Measurements from ENCODE around the gene LRRTM4. TPM values are rescaled to one million over a fixed set of nuclear protein-coding genes. Genes with fewer than 3 reads are reported as not detected.

Gene LRRTM4
- total and polyA plus RNA-seq, 2 donors (not counting 1 experiment from before 2014, with no cell fraction given): not detected

DNA sequence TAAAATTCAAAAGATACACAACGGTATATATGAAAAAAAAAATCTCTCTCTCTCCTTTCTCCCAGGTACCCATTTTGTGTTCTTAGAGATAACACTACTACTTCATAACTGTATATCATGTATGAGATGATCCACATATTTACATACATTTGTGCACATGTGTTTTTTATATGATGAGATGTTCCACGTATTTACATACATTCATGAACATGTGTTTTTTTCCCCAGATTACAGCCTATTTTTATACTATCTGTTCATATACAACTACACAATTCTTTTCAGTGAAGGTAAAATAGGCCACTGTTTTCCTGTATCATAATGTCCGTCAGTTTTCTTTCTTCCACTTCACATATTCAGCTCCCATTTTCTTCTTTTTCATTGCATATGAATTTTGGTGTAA is 808.9 kb downstream of the LRRTM4 start:
- Histone ChIP-seq H3K79me2 (ENCODE audit: control insufficient read depth, insufficient read depth, low read length) (no peaks in the 10 kb centered on the region), H3K4me1 (ENCODE audit: control insufficient read depth in 2 of 2, insufficient read depth in 2 of 2, low read length in 2 of 2) (no peaks in the 10 kb centered on the region), H3K4me3 (ENCODE audit: control extremely low read depth in 1 of 5, extremely low read depth in 1 of 5, insufficient read depth in 1 of 5, low read depth in 2 of 5, low read length in 4 of 5) (no peak overlapping the region), H4K20me1 (ENCODE audit: control insufficient read depth, insufficient read depth, low read length, poor library complexity, severe bottlenecking) (no peaks in the 10 kb centered on the region), H3K4me2 (replicated peaks; ENCODE audit: low read depth, low read length, poor library complexity, severe bottlenecking) (no peak overlapping the region), H3K9me3 (ENCODE audit: control extremely low read depth in 1 of 3, control insufficient read depth in 2 of 3, insufficient read depth in 1 of 3, low read length in 2 of 3) (no peaks in the 10 kb centered on the region), H3K9ac (ENCODE audit: low read length) (no peak overlapping the region), H2AFZ (ENCODE audit: insufficient read depth, low read depth, low read length, poor library complexity, severe bottlenecking) (no peak overlapping the region), H3K27me3 (replicated peaks in 1 of 4; ENCODE audit: control extremely low read depth in 1 of 4, control insufficient read depth in 3 of 4, insufficient read depth in 4 of 4, low read length in 3 of 4) (no peaks in the 10 kb centered on the region), H3K27ac (ENCODE audit: low read length in 2 of 2) (no peak overlapping the region), H3K36me3 (replicated peaks in 1 of 2; ENCODE audit: control extremely low read depth in 1 of 2, control insufficient read depth in 1 of 2, extremely low read depth in 1 of 2, insufficient read depth in 2 of 2, low read length in 1 of 2) (no peaks in the 10 kb centered on the region)
- ChIA-PET POLR2A (no interaction called here), CTCF (no interaction called here)
- intact Hi-C loops (cut with micrococcal nuclease): no loop called here
- no peak for ATAC-seq (ENCODE audit: low read depth)
- Mint-ChIP-seq H3K27me3 (no peaks in the 10 kb centered on the region), H3K4me1 (no peaks in the 10 kb centered on the region), H3K27ac (no peak overlapping the region), H3K4me3 (no peak overlapping the region), H3K9me3 (ENCODE audit: insufficient read depth) (peaks cover 4% of the 10 kb centered on the region)
- WGBS (ENCODE audit: insufficient coverage): no CpG with 5 or more reads among the region's 3 CpGs
- TF ChIP-seq, protein P1, sequence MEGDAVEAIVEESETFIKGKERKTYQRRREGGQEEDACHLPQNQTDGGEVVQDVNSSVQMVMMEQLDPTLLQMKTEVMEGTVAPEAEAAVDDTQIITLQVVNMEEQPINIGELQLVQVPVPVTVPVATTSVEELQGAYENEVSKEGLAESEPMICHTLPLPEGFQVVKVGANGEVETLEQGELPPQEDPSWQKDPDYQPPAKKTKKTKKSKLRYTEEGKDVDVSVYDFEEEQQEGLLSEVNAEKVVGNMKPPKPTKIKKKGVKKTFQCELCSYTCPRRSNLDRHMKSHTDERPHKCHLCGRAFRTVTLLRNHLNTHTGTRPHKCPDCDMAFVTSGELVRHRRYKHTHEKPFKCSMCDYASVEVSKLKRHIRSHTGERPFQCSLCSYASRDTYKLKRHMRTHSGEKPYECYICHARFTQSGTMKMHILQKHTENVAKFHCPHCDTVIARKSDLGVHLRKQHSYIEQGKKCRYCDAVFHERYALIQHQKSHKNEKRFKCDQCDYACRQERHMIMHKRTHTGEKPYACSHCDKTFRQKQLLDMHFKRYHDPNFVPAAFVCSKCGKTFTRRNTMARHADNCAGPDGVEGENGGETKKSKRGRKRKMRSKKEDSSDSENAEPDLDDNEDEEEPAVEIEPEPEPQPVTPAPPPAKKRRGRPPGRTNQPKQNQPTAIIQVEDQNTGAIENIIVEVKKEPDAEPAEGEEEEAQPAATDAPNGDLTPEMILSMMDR (IDR thresholded peaks at IDR 0.05): no peak
- no peak for TF ChIP-seq EZH2 (IDR thresholded peaks at IDR 0.05; ENCODE audit: borderline replicate concordance, insufficient read depth, low read depth, low read length, poor library complexity, severe bottlenecking)
- no peak for DNase-seq

DNA sequence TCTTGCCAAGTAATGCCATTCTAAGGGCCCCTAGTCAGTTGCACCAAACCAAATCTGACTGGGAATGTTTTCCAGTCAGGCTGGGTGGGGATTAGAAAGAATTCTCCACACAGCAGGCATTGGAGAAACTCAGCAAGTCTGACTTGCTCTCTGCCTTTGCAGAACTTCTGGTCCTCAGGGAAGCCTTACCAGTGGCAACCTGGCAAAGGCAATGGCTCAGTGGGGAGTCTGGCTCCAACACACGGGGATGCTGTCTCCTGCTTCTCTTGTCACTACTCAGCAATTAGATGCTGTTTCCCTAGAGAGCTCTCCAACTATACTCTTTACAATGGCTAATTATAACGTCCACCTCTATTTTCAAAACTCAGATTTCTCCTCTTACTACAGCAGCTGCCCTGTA is 810.7 kb downstream of the LRRTM4 start:
- intact Hi-C loops (cut with micrococcal nuclease): no loop called here
- H3K36me3 ChIP-seq (replicated peaks in 1 of 2; ENCODE audit: control extremely low read depth in 1 of 2, control insufficient read depth in 1 of 2, extremely low read depth in 1 of 2, insufficient read depth in 2 of 2, low read length in 1 of 2): no peaks in the 10 kb centered on the region
- no peak for TF ChIP-seq EZH2 (IDR thresholded peaks at IDR 0.05; ENCODE audit: borderline replicate concordance, insufficient read depth, low read depth, low read length, poor library complexity, severe bottlenecking)
- TF ChIP-seq, protein P1 (IDR thresholded peaks at IDR 0.05): no peak
- CTCF ChIA-PET: no interaction called here
- H3K9ac ChIP-seq (ENCODE audit: low read length): no peak overlapping the region
- H3K27me3 Mint-ChIP-seq: no peaks in the 10 kb centered on the region
- 51% methylated on average over 2 of the region's 2 CpGs for WGBS (ENCODE audit: insufficient coverage)
- no peak overlapping the region for H2AFZ ChIP-seq (ENCODE audit: insufficient read depth, low read depth, low read length, poor library complexity, severe bottlenecking)
- H3K9me3 Mint-ChIP-seq (ENCODE audit: insufficient read depth): peaks cover 5% of the 10 kb centered on the region
- no peak overlapping the region for H3K27ac Mint-ChIP-seq
- no peaks in the 10 kb centered on the region for H3K4me1 Mint-ChIP-seq
- no peaks in the 10 kb centered on the region for H4K20me1 ChIP-seq (ENCODE audit: control insufficient read depth, insufficient read depth, low read length, poor library complexity, severe bottlenecking)
- no peaks in the 10 kb centered on the region for H3K79me2 ChIP-seq (ENCODE audit: control insufficient read depth, insufficient read depth, low read length)
- H3K9me3 ChIP-seq (ENCODE audit: control extremely low read depth in 1 of 3, control insufficient read depth in 2 of 3, insufficient read depth in 1 of 3, low read length in 2 of 3): peaks cover 0 to 2% (median 0%) of the 10 kb centered on the region in 3 donors
- no peak for ATAC-seq (ENCODE audit: low read depth)
- no peak overlapping the region for H3K27ac ChIP-seq (ENCODE audit: low read length in 2 of 2)
- no peak overlapping the region for H3K4me2 ChIP-seq (replicated peaks; ENCODE audit: low read depth, low read length, poor library complexity, severe bottlenecking)
- H3K27me3 ChIP-seq (replicated peaks in 1 of 4; ENCODE audit: control extremely low read depth in 1 of 4, control insufficient read depth in 3 of 4, insufficient read depth in 4 of 4, low read length in 3 of 4): no peaks in the 10 kb centered on the region
- H3K4me1 ChIP-seq (ENCODE audit: control insufficient read depth in 2 of 2, insufficient read depth in 2 of 2, low read length in 2 of 2): no peaks in the 10 kb centered on the region
- POLR2A ChIA-PET: no interaction called here
- H3K4me3 Mint-ChIP-seq: no peak overlapping the region
- no peak for DNase-seq
- no peak overlapping the region for H3K4me3 ChIP-seq (ENCODE audit: control extremely low read depth in 1 of 5, extremely low read depth in 1 of 5, insufficient read depth in 1 of 5, low read depth in 2 of 5, low read length in 4 of 5)
